Raji (cell line): Measurements from ENCODE around the gene PDZRN3.

ENCODE experiments used
- POLR2A ChIP-seq: IDR thresholded peaks from 2 replicates; pipeline ENCODE4 v1.6.1; 2011; ENCODE audit warnings: low read depth, low read length, control low read depth; ENCODE audit not compliant: insufficient read depth

The PDZRN3 gene

GRCh38 chr3:73608456-73609314 lies 16.1 kb downstream of the PDZRN3 start:
- TF ChIP-seq POLR2A = no peak

DNA sequence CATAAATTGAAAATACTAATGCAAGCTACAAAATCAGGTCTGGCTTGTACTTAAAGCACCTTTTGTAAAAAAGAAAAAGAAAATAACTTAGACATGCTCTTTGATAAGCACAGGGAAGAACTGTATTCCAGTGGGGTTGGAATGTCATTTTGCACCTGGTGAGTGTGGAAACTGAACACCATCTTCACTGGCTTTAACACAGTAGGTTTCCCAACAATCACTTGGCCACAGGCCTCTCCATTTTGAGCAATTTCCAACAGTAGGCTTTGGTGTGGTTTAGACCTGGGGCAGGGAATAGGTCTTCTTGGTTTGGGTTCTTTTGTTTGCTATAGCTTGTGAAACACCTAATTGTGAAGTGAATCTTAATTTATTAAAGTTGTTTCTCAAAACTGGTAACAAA lies 18.9 kb downstream of the PDZRN3 start:
- TF ChIP-seq POLR2A = no peak

DNA sequence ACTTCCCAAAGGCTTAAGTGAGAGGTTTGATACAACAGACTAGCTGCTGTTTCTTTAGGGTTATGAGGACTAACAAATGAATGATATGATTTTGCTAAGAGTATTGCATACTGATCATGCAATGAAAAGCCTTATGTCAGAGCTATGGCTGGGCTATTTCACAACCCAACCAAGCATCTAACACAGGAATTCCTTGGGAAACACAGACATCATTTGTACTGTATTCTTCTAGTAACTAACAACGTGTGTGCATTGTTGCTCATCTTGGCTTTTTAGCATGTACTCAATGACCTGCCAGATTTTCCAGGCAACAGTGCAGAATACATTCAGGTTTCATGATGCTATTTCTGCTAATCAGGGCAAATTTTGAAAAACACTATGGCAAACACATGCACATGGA lies 19.3 kb downstream of the PDZRN3 start:
- no peak for TF ChIP-seq POLR2A

- no peak for TF ChIP-seq POLR2A
These were observed 20.3 kb downstream of the PDZRN3 start for GRCh38 chr3:73604451-73604850.

DNA sequence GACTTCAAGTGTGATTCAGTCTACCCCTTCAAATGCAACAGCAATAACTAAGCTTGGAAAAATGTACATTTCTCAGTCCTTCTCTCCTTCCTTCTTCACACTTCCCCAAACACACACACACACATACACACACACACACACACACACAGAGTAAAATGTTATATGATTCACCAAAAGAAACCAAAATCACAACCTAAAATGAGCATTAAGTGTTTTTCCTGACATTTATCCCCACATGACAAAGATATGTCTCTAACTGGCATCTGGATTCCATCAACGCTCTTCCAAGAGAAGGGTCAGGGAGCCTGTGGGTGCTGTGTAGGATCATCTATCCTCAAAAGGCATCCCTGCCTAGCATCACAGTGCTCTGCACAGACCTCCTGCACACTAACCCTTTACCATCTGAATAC lies 21.0 kb downstream of the PDZRN3 start:
- no peak for TF ChIP-seq POLR2A

GRCh38 chr3:73602170-73602569 lies 22.6 kb downstream of the PDZRN3 start:
- TF ChIP-seq POLR2A = no peak

GRCh38 chr3:73601481-73601880 lies 23.3 kb downstream of the PDZRN3 start:
- TF ChIP-seq POLR2A = no peak

DNA sequence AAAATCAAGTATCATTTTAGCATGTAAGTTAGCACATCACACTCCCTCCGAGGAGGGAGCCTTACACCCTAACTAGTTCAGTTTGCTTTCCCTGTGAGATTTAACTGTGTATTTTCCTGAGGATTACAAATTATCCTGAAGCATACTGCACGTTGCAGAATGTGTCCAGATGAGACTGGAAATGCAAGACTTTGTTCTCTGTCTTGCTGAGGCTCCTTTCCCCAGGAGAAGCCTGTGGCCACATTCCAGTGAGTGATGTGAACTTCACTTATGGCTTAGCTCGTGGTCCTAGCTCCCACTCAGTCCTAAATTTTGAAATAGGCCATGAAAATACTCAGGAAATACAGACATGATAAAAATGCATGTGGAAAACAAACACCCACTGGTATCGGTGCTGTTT lies 23.7 kb downstream of the PDZRN3 start:
- no peak for TF ChIP-seq POLR2A

DNA sequence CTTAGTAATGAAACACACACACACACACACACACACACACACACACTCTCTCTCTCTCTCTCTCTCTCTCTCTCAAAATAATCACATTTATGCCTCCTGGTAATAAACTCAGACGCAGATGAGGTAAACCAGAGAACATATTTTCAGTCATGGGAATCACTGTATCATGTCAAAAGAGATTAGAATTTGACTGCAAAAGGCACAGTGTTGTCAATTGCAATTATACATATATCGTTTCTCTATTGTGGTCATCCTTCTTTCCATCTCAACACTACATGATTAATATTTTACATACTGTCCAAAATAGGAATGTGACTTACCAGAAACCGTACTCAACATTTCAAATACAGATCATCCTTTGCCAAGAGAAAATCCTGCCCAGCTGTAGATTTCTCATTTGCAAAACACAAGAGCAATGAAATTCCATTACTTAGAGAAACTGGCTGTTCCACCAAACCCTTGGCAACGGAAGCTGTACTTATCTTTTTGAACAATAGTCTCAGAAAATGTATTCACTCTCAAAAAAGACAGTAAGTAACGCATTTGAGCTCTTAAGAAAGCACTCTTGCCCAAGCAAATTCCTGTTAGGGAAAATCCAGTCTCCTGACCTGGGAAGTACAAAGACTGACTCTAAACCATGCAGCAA lies 24.3 kb downstream of the PDZRN3 start:
- no peak for TF ChIP-seq POLR2A

DNA sequence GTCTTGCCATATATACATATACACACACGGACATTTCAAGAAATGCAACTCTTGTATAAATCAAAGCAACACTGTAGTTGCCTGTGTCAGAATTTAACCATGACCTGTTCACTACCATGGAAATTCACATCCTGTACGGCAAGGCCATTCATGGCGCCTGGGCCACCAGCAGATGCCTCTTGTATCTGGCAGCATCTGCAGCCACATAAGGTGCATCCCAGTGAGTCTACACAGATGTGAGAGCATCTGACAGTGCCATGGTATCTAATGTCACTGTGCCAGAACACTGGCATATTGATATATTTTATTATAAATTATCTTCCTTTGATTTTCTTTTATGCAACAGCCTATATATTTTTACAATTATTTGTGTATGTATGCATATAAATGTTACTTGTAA lies 25.1 kb downstream of the PDZRN3 start:
- no peak for TF ChIP-seq POLR2A

GRCh38 chr3:73597476-73597875 lies 27.3 kb downstream of the PDZRN3 start:
- no peak for TF ChIP-seq POLR2A

- no peak for TF ChIP-seq POLR2A
These were observed 32.3 kb downstream of the PDZRN3 start for GRCh38 chr3:73592154-73593144.

DNA sequence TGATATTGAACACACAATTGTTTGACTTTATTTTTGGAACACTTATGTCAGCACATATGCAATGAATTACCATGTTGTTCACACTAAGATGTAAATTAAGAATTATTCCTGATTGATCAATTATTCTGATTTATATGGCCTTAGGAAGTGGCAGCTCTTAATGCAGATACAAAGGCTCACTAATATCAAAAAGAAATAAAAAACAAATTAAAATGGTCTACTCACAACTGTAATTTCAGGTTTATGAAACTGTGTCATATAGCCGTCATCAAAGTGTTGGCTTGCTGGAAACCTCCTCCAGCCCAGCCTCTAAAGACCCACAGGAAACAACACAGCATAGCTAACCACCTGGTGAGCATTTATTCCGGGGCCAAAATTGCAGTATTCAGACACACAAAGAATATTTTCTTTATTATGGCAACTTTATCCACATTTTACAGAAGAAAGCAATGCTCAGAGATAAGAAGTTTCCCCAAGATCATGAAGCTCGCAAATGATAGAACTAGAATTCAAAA lies 33.4 kb downstream of the PDZRN3 start:
- no peak for TF ChIP-seq POLR2A

GRCh38 chr3:73586628-73587027 lies 38.1 kb downstream of the PDZRN3 start:
- no peak for TF ChIP-seq POLR2A

DNA sequence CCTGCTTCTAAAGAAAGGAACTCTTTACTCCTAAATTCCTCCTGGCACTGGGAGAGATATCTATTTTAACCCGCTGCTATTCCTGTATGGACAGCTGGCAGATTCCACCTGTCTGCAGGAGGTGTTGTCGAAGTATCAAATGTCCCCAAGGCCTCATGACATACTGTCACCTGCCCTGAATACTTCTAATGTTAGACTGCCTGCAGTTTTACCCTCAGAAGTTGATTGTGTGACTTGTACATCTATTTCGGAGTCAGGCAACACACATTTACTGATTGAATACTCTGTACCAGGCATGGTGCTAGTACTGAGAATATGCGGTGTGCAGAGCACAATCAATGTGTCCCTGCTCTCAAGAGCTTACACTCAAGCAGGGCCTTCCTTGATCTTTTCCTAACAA lies 38.6 kb downstream of the PDZRN3 start:
- no peak for TF ChIP-seq POLR2A
